Natural killer cell (primary cell): ENCODE measurements around the gene IL4R. TPM values are rescaled to one million over a fixed set of nuclear protein-coding genes. Genes with fewer than 3 reads are reported as not detected.

Experiments used
- ATAC-seq, 3 donors: fragments of 150-1000 bp in 2 of 3; fragments of 200-7000 bp in 1 of 3; cut with Tn5 transposase; 1 replicate in 1 of 3; 2 replicates in 2 of 3; pipeline ENCODE4 v1.10.0; 2021; ENCODE audit warnings: mild to moderate bottlenecking in 2 of 3, moderate library complexity in 2 of 3
- DNase-seq, 2 donors: peaks; one replicate each; pipeline versions ENCODE4 v3.0.0 to v3.0.0-alpha.2; 2013 to 2021; ENCODE audit warnings: mixed read lengths in 1 of 2
- H3K27ac ChIP-seq: one replicate; pipeline ENCODE4 v1.5.1; 2013; ENCODE audit warnings: mild to moderate bottlenecking, low read length
- H3K27me3 ChIP-seq: one replicate; pipeline ENCODE4 v1.6.1; 2013; ENCODE audit warnings: low read length; ENCODE audit not compliant: control insufficient read depth, insufficient read depth
- H3K36me3 ChIP-seq: one replicate; pipeline ENCODE4 v1.6.1; 2013; ENCODE audit warnings: low read length; ENCODE audit not compliant: control insufficient read depth, insufficient read depth
- H3K4me1 ChIP-seq: one replicate; pipeline ENCODE4 v1.6.1; 2013; ENCODE audit warnings: low read length; ENCODE audit not compliant: control insufficient read depth, insufficient read depth
- H3K4me3 ChIP-seq: one replicate; pipeline ENCODE4 v1.5.1; 2013; ENCODE audit warnings: low read length
- H3K9me3 ChIP-seq: one replicate; pipeline ENCODE4 v1.6.1; 2013; ENCODE audit warnings: low read length; ENCODE audit not compliant: control insufficient read depth, insufficient read depth
- H3K27ac Mint-ChIP-seq, 2 donors: one replicate each; pipeline ENCODE4 v1.8.0; 2022; ENCODE audit warnings: mild to moderate bottlenecking in 2 of 2, mixed read lengths in 2 of 2, moderate library complexity in 1 of 2
- H3K27me3 Mint-ChIP-seq, 2 donors: one replicate each; pipeline ENCODE4 v1.8.0; 2022; ENCODE audit warnings: low read depth in 2 of 2, mixed read lengths in 2 of 2
- H3K36me3 Mint-ChIP-seq: one replicate; pipeline ENCODE4 v1.8.0; 2022; ENCODE audit warnings: mixed read lengths
- H3K4me1 Mint-ChIP-seq, 2 donors: one replicate each; pipeline ENCODE4 v1.8.0; 2022; ENCODE audit warnings: mixed read lengths in 2 of 2
- H3K4me3 Mint-ChIP-seq: one replicate; pipeline ENCODE4 v1.8.0; 2022; ENCODE audit warnings: mild to moderate bottlenecking, moderate library complexity, mixed read lengths
- H3K9me3 Mint-ChIP-seq, 2 donors: one replicate each; pipeline ENCODE4 v1.8.0; 2022; ENCODE audit warnings: mixed read lengths in 2 of 2
- CTCF ChIP-seq: fragments of 200-600 bp; IDR thresholded peaks from one replicate; pipeline ENCODE4 v1.8.0; 2022; ENCODE audit warnings: antibody characterized with exemption
- WGBS: methylation state at CpG from one replicate; pipeline ENCODE4 v1.1.7; 2013; ENCODE audit warnings: missing lambda C conversion rate; ENCODE audit not compliant: insufficient coverage; 5-methylcytosine and 5-hydroxymethylcytosine counted together
- intact Hi-C: fragments of 100-400 bp; cut with micrococcal nuclease; formaldehyde crosslinking; loops from one replicate; pipeline ENCODE4 v1.14.2; 2022
- total RNA-seq, 4 donors: library from RNA; stranded (reverse); fragments of 120-200 nt in 1 of 4; gene quantifications; one replicate each; pipeline versions ENCODE4 v1.2.3 to v1.2.4, GENCODE V29; 2013 to 2022

IL4R gene
- total RNA-seq, 3 donors from 2014 or later (not counting 1 experiment from before 2014, with no cell fraction given): 70.2 to 87.2 (median 86.0) TPM

- no peak overlapping the region for H3K4me3 ChIP-seq
- ATAC-seq (peak in 1 of 3 donors; percentile 25), DNase-seq (peak in 1 of 2 donors; percentile 34)
- H3K36me3 ChIP-seq: peaks cover 45% of the 10 kb centered on the region
- Mint-ChIP-seq H3K9me3 (no peaks in the 10 kb centered on the region), H3K27me3 (no peaks in the 10 kb centered on the region), H3K4me1 (peaks cover 5 to 7% of the 10 kb centered on the region in 2 donors), H3K36me3 (no peaks in the 10 kb centered on the region), H3K27ac (no peak overlapping the region), H3K4me3 (no peak overlapping the region)
- no peak for TF ChIP-seq CTCF
- intact Hi-C loops: no loop called here
- 85% methylated on average over 3 of the region's 6 CpGs for WGBS
- no peak overlapping the region for H3K27ac ChIP-seq
- H3K27me3 ChIP-seq: no peaks in the 10 kb centered on the region
- no peaks in the 10 kb centered on the region for H3K9me3 ChIP-seq
- H3K4me1 ChIP-seq: peaks cover 11% of the 10 kb centered on the region
Observed at GRCh38 chr16:27337024-27337423, 23.2 kb downstream of the IL4R start.

- no peaks in the 10 kb centered on the region for H3K36me3 Mint-ChIP-seq
- no peaks in the 10 kb centered on the region for H3K27me3 Mint-ChIP-seq
- H3K4me3 ChIP-seq: no peak overlapping the region
- ATAC-seq: no peak
- no peaks in the 10 kb centered on the region for H3K27me3 ChIP-seq
- H3K27ac Mint-ChIP-seq: no peak overlapping the region
- peaks cover 50% of the 10 kb centered on the region for H3K36me3 ChIP-seq
- peaks cover 3 to 7% of the 10 kb centered on the region in 2 donors for H3K4me1 Mint-ChIP-seq
- no peak for TF ChIP-seq CTCF
- peaks cover 11% of the 10 kb centered on the region for H3K4me1 ChIP-seq
- no peaks in the 10 kb centered on the region for H3K9me3 Mint-ChIP-seq
- no peak for DNase-seq
- no peak overlapping the region for H3K4me3 Mint-ChIP-seq
- 93% methylated on average over 4 of the region's 4 CpGs for WGBS
- no peaks in the 10 kb centered on the region for H3K9me3 ChIP-seq
- no peak overlapping the region for H3K27ac ChIP-seq
- intact Hi-C loops: no loop called here
Observed at GRCh38 chr16:27339180-27339579, 25.4 kb downstream of the IL4R start.

DNA sequence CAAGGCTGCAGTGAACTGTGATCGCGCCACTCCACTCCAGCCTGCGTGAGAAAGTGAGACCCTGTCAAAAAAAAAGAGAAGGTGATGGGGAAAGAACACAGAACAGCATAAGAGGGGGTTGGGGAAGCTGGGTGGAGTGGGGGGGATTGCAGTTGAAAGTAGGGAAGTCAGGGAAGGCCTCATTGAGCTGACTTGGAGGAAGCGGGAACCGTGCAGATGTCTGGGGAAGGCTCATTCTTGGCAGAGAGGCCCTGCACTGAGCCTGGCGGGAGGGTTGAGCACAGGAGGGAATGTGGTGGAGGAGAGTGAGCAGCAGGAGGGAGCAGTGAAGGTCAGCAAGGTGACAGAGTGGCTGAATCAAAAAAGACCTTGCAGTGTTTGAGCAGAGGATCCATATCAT lies 26.9 kb downstream of the IL4R start:
- DNase-seq (no peak), ATAC-seq (no peak)
- no peaks in the 10 kb centered on the region for H3K36me3 Mint-ChIP-seq
- Histone ChIP-seq H3K27me3 (no peaks in the 10 kb centered on the region), H3K4me3 (no peak overlapping the region), H3K9me3 (no peaks in the 10 kb centered on the region), H3K4me1 (peaks cover 11% of the 10 kb centered on the region), H3K36me3 (peaks cover 55% of the 10 kb centered on the region), H3K27ac (no peak overlapping the region)
- TF ChIP-seq CTCF: no peak
- no peak overlapping the region for H3K4me3 Mint-ChIP-seq
- intact Hi-C loops: no loop called here
- H3K9me3 Mint-ChIP-seq: no peaks in the 10 kb centered on the region
- 88% methylated on average over 6 of the region's 6 CpGs for WGBS
- H3K27ac Mint-ChIP-seq: no peak overlapping the region
- H3K27me3 Mint-ChIP-seq: no peaks in the 10 kb centered on the region
- H3K4me1 Mint-ChIP-seq: peaks cover 0 to 7% of the 10 kb centered on the region in 2 donors

- Mint-ChIP-seq H3K27ac (peak overlapping the region in 1 of 2 donors; percentile 30), H3K9me3 (no peaks in the 10 kb centered on the region), H3K36me3 (no peaks in the 10 kb centered on the region), H3K4me1 (peaks cover 0 to 13% of the 10 kb centered on the region in 2 donors), H3K27me3 (no peaks in the 10 kb centered on the region), H3K4me3 (no peak overlapping the region)
- peaks cover 59% of the 10 kb centered on the region for H3K36me3 ChIP-seq
- 71% methylated on average over 7 of the region's 9 CpGs for WGBS
- DNase-seq (no peak), ATAC-seq (no peak)
- no peaks in the 10 kb centered on the region for H3K27me3 ChIP-seq
- H3K27ac ChIP-seq: no peak overlapping the region
- no peak overlapping the region for H3K4me3 ChIP-seq
- TF ChIP-seq CTCF: no peak
- peaks cover 12% of the 10 kb centered on the region for H3K4me1 ChIP-seq
- no peaks in the 10 kb centered on the region for H3K9me3 ChIP-seq
- intact Hi-C loops: no loop called here
Observed at GRCh38 chr16:27341549-27341948, 27.8 kb downstream of the IL4R start.
